ENCODE data around the gene NOXO1.
"Not testable (repeated sequence)": the region's sequence is repeated elsewhere in the genome, so short reads cannot be mapped to it uniquely, and the experiment has no call there.

NOXO1 gene

DNA sequence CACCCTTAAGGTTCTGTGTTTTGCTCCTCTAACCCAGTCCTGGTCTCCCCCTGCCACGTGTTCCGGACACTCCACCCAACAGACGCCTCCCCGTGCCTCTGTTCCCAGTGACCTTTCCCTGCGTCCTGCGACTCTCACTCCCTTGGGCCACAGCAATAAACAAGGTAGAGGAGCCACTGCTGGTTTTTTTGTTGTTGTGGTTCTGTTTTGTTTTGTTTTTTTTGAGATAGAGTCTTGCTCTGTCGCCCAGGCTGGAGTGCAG lies 34.6 kb upstream of the NOXO1 start:
- no peak for DNase-seq
- H3K4me1 ChIP-seq = no peaks in the 10 kb centered on the region
- no peaks in the 10 kb centered on the region for H3K9me3 ChIP-seq
- no peak overlapping the region for H3K4me3 ChIP-seq (ENCODE audit: low read depth, low read length)
- H3K36me3 ChIP-seq = no peaks in the 10 kb centered on the region
- H3K27me3 ChIP-seq = no peaks in the 10 kb centered on the region
- no peak for TF ChIP-seq CTCF (IDR thresholded peaks at IDR 0.05; ENCODE audit: low read depth, low read length)

DNA sequence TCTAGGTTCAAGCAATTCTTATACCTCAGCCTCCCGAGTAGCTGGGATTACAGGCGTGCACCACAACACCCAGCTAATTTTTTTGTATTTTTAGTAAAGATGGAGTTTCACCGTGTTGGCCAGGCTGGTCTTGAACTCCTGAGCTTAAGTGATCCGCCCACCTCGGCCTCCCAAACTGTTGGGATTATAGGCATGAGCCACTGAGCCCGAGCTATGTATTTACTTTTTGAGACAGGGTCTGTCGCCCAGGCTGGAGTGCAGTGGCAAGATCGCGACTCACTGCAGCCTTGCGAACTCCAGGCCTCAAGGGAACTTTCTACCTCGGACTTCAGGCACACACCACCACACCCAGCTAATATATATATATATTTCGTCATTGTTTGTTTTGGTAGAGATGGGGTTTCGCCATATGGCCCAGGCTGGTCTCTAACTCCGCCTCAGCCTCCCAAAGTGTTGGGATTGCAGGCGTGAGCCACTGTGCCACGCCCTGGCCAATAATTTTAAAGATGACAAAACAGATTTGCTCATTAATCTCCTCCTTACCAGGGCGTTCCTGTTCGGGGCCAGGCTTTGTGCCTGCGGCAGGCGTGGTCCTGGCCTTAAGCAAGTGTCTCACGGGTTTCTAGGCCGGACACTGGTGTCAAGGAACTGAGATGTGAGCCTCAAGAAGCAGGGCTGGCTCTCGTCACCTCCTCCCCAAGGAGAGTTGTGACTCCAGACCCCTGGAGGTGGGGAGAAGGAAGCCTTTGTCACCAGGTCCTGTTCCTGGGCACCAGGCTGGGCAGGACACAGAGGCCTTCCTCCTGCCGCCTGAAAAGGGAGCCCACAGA lies 34.1 kb upstream of the NOXO1 start:
- H3K9me3 ChIP-seq = no peaks in the 10 kb centered on the region
- H3K27me3 ChIP-seq = no peaks in the 10 kb centered on the region
- no peaks in the 10 kb centered on the region; the same call in 1 of the 2 replicates for H3K4me1 ChIP-seq
- TF ChIP-seq CTCF (IDR thresholded peaks at IDR 0.05; ENCODE audit: low read depth, low read length) = no peak
- DNase-seq = no peak
- no peak overlapping the region for H3K4me3 ChIP-seq (ENCODE audit: low read depth, low read length)
- H3K36me3 ChIP-seq = no peaks in the 10 kb centered on the region

DNA sequence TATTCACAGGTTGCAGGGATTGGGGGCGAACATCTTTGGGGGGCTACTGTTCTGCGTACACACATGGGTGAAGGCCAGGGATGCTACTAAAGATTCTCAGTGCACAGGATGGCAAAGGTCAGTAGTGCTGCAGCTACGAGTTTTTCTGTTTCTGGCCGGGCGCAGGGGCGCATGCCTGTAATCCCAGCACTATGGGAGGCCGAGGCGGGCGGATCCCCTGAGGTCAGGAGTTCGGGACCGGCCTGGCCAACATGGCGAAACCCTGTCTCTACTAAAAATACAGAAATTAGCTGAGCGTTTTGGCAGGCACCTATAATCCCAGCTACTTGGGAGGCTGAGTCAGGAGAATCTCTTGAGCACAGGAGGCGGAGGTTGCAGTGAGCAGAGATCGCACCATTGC lies 32.3 kb upstream of the NOXO1 start:
- no peak overlapping the region for H3K4me3 ChIP-seq (ENCODE audit: low read depth, low read length)
- H3K36me3 ChIP-seq = no peaks in the 10 kb centered on the region
- no peaks in the 10 kb centered on the region for H3K27me3 ChIP-seq
- DNase-seq = no peak
- H3K9me3 ChIP-seq = no peaks in the 10 kb centered on the region
- no peak for TF ChIP-seq CTCF (IDR thresholded peaks at IDR 0.05; ENCODE audit: low read depth, low read length)
- H3K4me1 ChIP-seq = no peaks in the 10 kb centered on the region; the same call in 1 of the 2 replicates

- not testable (repeated sequence) for H3K9me3 ChIP-seq, H3K4me1 ChIP-seq
- H3K36me3 ChIP-seq = peaks cover 11% of the 10 kb centered on the region
Measured at GRCh38 chr16:2011726-2012125, 30.5 kb upstream of the NOXO1 start.

GRCh38 chr16:2009791-2010510 lies 28.7 kb upstream of the NOXO1 start, which contains the start of gene ZNF598:
TSS of gene ZNF598 (minus strand) at chr16:2009821.
- Histone ChIP-seq H3K9me3 (no peaks in the 10 kb centered on the region), H3K4me3 (ENCODE audit: low read depth, low read length) (peak within 1 kb of the TSS; percentile 91), H3K27me3 (no peaks in the 10 kb centered on the region), H3K4me1 (peaks cover 19% of the 10 kb centered on the region), H3K36me3 (peaks cover 11% of the 10 kb centered on the region)
- no peak for TF ChIP-seq CTCF (IDR thresholded peaks at IDR 0.05; ENCODE audit: low read depth, low read length)
- DNase-seq = peak; percentile 91

More at GRCh38 chr16:2011726-2012125, 30.5 kb upstream of the NOXO1 start:
- H3K4me3 ChIP-seq (ENCODE audit: low read depth, low read length); DNase-seq; H3K27me3 ChIP-seq: not testable (repeated sequence)

DNA sequence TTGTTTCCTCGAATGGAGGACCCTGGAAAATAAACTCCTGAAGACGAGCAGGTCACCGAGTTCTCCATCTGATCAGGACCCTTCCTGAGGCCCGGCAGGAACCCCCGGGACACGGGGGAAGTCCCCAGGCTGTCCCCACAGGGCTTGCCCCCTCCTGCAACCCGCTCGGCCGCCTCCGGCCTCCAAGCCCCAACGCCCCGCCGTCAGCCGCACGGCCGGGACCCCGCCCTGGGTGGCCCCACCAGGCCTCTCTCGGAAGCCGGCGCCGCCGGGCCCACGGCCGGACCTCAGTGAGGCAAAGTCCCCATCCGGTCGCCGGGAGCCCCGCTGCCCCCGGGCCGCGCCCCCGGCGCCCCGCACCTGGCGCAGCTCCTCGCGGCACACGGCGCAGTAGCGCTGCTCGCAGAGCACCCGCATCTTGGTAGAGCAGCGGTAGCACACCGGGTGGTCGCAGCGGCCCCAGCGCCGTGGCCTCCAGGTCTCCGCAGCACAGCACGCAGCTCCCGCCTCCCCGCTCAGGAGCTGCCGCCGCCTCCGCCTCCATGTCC lies 28.0 kb upstream of the NOXO1 start:
- no peak for DNase-seq
- peak overlapping the region; percentile 91 for H3K4me3 ChIP-seq (ENCODE audit: low read depth, low read length)
- no peaks in the 10 kb centered on the region for H3K27me3 ChIP-seq
- peaks cover 17% of the 10 kb centered on the region for H3K36me3 ChIP-seq
- H3K4me1 ChIP-seq = peaks cover 26% of the 10 kb centered on the region
- H3K9me3 ChIP-seq = no peaks in the 10 kb centered on the region
- TF ChIP-seq CTCF (IDR thresholded peaks at IDR 0.05; ENCODE audit: low read depth, low read length) = no peak
